ENCODE results near the gene ATP11A. TPM values are rescaled to one million over a fixed set of nuclear protein-coding genes. Genes with fewer than 3 reads are reported as not detected.
"Not testable (repeated sequence)": the region's sequence is repeated elsewhere in the genome, so short reads cannot be mapped to it uniquely, and the experiment has no call there.

ATP11A gene
- total RNA-seq, 6 experiments from 2014 or later = 24.3 to 57.4 (median 33.1) TPM

DNA sequence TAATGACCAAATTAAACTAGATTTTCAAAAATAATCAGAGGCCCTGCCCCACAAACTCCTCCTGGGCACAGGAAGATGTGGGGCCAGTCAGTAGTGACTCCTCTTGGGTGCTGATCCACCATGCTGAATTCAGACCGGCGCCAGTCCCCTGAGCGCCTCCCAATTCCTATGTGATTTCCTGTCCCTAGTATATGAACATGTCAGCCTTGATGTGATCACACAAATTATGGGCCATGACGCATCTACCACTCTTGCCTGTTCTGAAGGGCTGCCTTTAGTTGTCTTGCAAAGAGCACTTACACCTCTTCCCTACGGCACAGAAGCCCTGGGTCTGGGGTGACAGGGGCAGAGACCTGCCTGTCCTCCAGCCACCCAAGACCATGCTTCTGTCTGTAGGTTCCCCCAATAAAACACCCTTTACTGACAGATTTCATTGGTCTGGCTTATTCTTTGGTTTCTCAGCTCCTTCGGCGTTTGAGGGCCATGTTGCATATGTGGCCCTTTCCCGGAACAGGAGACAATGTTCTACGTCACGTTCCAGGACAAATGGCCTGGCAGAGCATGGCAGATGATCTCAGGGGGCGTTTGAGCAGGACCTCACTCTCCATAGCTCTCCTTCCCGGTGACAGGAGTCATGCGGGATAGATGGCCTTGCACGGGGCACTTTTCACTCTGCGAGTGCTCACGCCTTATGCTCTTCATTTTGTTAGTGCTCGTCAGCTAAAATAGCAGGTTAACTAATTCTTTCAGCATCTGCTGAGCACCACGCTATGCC is 5.6 kb upstream of the ATP11A start:
- no peaks in the 10 kb centered on the region for H3K9me3 ChIP-seq
- no peak for DNase-seq
- intact Hi-C loops (cut with DNase I) = no loop called here
- no peaks in the 10 kb centered on the region for H3K27me3 ChIP-seq
- H3K36me3 ChIP-seq = no peaks in the 10 kb centered on the region
- peaks cover 0 to 19% (median 0%) of the 10 kb centered on the region in 4 donors for H3K4me1 ChIP-seq
- no peak for TF ChIP-seq POLR2A (IDR thresholded peaks at IDR 0.05)
- TF ChIP-seq CTCF (IDR thresholded peaks at IDR 0.05) = no peak
- WGBS (ENCODE audit: insufficient coverage, low coverage, low lambda C conversion rate, missing lambda C conversion rate) = 94% methylated on average over 14 of the region's 18 CpGs
- ATAC-seq = no peak
- H3K4me3 ChIP-seq = no peak overlapping the region
- no peak overlapping the region for H3K27ac ChIP-seq

DNA sequence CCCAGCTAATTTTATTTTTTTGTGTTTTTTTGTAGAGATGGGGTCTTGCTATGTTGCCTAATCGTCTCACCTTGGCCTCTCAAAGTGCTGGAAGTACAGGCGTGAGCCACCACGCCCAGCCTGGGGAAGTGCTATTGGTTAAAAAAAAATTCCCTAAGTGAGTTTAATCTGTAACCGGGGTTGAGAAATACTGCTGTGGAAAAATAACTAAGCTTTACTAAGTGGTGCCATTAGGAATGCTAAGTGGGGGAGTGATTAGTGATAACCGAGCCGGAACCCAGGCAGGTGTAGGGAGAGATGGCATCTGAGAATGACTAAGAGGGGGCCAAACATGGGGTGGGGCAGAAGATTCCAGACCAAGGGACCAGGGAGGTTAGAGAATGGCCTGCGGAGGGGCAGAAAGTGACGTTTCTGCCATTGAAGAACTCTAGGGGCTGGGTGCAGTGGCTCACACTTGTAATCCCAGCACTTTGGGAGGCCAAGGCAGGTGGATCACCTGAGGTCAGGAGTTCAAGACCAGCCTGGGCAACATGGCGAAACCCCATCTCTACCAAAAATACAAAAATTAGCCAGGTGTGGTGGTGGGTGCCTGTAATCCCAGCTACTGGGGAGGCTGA is 4.5 kb upstream of the ATP11A start:
- 47% methylated on average over 9 of the region's 9 CpGs for WGBS (ENCODE audit: insufficient coverage, low coverage, low lambda C conversion rate, missing lambda C conversion rate)
- DNase-seq; intact Hi-C loops (cut with DNase I): not testable (repeated sequence)

DNA sequence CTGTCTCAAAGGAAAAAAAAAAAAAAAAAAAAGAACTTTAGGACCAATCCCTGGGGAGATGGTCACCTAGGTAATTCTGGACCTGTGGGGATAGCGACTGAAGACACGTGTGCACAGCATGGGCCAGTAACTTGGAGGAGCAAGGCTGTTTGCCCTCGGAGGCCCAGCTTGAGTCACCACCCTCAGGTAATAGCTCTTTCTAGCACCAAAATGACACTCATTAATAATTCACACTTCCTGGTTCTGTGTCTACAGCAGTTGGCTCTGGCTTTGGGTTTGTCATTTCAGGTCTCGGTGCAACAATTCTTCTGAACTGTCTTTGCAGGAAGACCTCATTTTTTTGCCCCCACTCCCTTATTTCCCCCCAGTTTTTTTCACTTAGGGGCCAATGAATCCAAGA is 3.9 kb upstream of the ATP11A start:
- no peaks in the 10 kb centered on the region for H3K36me3 ChIP-seq
- peak overlapping the region in 1 of 3 donors; percentile 40 for H3K27ac ChIP-seq
- no peak for TF ChIP-seq CTCF (IDR thresholded peaks at IDR 0.05)
- TF ChIP-seq POLR2A (IDR thresholded peaks at IDR 0.05) = no peak
- H3K27me3 ChIP-seq = no peaks in the 10 kb centered on the region
- no peak for ATAC-seq
- intact Hi-C loops (cut with DNase I) = no loop called here
- 90% methylated on average over 3 of the region's 4 CpGs for WGBS (ENCODE audit: insufficient coverage, low coverage, low lambda C conversion rate, missing lambda C conversion rate)
- no peak for DNase-seq
- peaks cover 0 to 19% (median 0%) of the 10 kb centered on the region in 4 donors for H3K4me1 ChIP-seq
- H3K4me3 ChIP-seq = no peak overlapping the region
- no peaks in the 10 kb centered on the region for H3K9me3 ChIP-seq

More for the DNA sequence above, 4.5 kb upstream of the ATP11A start:
- Histone ChIP-seq H3K4me1 (peaks cover 0 to 19% (median 0%) of the 10 kb centered on the region in 4 donors), H3K27ac (peak overlapping the region in 1 of 3 donors; percentile 40)
- H3K4me3 ChIP-seq, H3K9me3 ChIP-seq, H3K36me3 ChIP-seq, H3K27me3 ChIP-seq: not testable (repeated sequence)
- ATAC-seq = peak; percentile 1 to 32 (median 26)

- TF ChIP-seq CTCF (IDR thresholded peaks at IDR 0.05) (no peak), POLR2A (IDR thresholded peaks at IDR 0.05) (no peak)
- ATAC-seq (no peak), DNase-seq (no peak)
- no peaks in the 10 kb centered on the region for H3K27me3 ChIP-seq
- WGBS (ENCODE audit: insufficient coverage, low coverage, low lambda C conversion rate, missing lambda C conversion rate) = 96% methylated on average over 3 of the region's 7 CpGs
- no peak overlapping the region for H3K4me3 ChIP-seq
- no peaks in the 10 kb centered on the region for H3K36me3 ChIP-seq
- intact Hi-C loops (cut with DNase I) = no loop called here
- no peaks in the 10 kb centered on the region for H3K9me3 ChIP-seq
- peaks cover 0 to 19% (median under 1%) of the 10 kb centered on the region in 4 donors for H3K4me1 ChIP-seq
- no peak overlapping the region for H3K27ac ChIP-seq
These were observed 3.5 kb upstream of the ATP11A start for GRCh38 chr13:112686364-112686763.

- Histone ChIP-seq H3K4me3 (no peak overlapping the region), H3K9me3 (no peaks in the 10 kb centered on the region), H3K27me3 (no peaks in the 10 kb centered on the region), H3K36me3 (no peaks in the 10 kb centered on the region), H3K4me1 (peaks cover 0 to 24% (median 3%) of the 10 kb centered on the region in 4 donors), H3K27ac (no peak overlapping the region)
- DNase-seq = no peak
- 84% methylated on average over 3 of the region's 9 CpGs for WGBS (ENCODE audit: insufficient coverage, low coverage, low lambda C conversion rate, missing lambda C conversion rate)
- TF ChIP-seq POLR2A (IDR thresholded peaks at IDR 0.05) = no peak
- TF ChIP-seq CTCF (IDR thresholded peaks at IDR 0.05) = no peak
- intact Hi-C loops (cut with DNase I) = no loop called here
- no peak for ATAC-seq
These were observed 2.9 kb upstream of the ATP11A start for GRCh38 chr13:112686987-112687386.
